Right forelimb (tissue), 1 donor: ENCODE data around the gene CLEC12A.
"Not testable (repeated sequence)": the region's sequence is repeated elsewhere in the genome, so short reads cannot be mapped to it uniquely, and the experiment has no call there.

Source experiments
- DNase-seq: peaks from one replicate; pipeline ENCODE4 v3.0.0-alpha.2; 2018

The CLEC12A gene

GRCh38 chr12:9973949-9974348 lies 2.7 kb downstream of the CLEC12A start:
- DNase-seq = no peak

- DNase-seq = not testable (repeated sequence)
Measured at GRCh38 chr12:9974731-9975130, 3.5 kb downstream of the CLEC12A start.

DNA sequence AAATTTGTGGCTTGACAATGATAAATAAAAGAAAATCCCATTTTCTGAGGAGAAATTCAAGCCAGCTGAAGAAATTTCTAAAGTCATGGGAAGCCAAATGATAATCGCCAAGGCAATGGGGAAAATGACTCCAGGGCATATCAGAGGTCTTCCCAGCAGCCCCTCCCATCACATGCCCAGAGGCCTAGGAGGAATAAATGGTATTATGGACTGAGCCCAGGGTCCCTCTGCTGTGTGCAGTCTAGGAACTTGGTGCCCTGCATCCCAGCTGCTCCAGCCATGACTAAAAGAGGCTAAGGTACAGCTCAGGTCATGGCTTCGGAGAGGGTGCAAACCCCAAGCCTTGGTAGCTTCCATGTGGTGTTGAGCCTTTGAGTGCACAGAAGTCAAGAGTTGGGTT lies 4.4 kb downstream of the CLEC12A start:
- no peak for DNase-seq

DNA sequence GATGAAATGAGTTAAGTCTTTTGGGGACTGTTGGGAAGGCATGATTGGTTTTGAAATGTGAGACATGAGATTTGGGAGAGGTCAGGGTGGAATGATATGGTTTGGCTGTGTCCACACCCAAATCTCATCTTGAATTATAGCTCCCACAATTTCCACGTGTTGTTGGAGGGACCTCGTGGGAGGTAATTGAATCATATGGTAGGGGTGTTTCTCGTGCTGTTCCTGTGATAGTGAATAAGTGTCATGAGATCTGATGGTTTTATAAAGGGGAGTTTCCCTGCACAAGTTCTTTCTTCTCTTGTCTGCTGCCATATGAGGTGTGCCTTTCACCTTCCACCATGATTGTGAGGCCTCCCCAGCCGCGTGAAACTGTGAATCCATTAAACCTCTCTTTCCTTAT lies 5.4 kb downstream of the CLEC12A start:
- DNase-seq = not testable (repeated sequence)

GRCh38 chr12:9977916-9978315 lies 6.7 kb downstream of the CLEC12A start:
- no peak for DNase-seq

DNA sequence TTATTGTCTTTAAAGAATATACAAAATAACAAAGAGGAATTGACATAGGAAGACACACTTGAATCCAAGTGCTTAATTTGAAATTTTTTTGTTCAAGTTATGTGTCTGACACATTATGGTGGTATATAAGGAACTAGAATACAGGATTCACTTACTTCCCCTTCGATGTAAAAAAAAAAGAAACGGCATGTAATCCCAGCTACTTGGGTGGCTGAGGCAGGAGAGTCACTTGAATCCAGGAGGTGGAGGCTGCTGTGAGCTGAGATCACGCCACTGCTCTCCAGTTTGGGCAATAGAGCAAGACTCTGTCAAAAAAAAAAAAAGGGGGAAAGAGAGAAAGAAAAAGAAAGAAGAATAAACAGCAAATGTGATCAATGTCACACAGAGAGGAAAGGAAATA lies 8.9 kb downstream of the CLEC12A start:
- DNase-seq = no peak

- no peak for DNase-seq
Measured at GRCh38 chr12:9991876-9992275, 20.7 kb downstream of the CLEC12A start.

DNA sequence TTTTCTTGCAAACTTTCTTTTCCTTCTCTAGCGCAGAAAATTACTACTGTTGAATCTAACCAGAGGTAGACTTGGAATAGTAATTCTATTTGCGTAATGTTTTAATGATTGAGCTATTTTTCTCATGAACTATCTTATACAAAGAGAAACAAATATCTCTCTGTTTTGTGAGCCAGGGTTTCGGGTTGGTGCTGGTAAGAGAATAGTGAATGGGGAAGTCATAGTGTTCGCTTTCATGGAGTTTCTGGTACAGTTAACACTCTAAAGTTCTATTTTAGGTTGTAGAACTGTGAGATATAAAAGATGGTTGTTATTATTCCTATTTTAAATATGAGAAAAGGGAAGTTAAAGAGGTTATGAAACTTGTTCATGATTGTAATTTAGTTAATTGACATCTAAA lies 21.1 kb downstream of the CLEC12A start:
- no peak for DNase-seq

DNA sequence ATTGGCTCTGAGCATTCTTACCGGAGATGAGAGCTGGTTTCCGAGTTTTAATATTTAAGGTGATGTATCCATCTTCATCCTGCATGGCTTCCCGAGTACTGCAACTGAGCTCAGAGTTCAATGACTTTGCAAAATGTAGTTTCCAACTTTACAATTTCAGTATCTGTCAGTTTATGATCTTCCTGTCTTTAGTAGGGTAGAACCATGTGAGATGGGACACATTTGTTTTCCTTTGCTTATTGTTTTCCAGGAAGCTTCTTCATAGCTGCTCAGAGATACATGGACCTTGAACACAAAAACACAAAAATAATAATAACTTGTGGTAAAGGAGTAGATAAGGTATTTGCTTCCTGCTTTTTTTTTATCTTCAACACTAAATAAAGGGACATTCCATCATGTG lies 27.8 kb downstream of the CLEC12A start, which contains the start of gene CLEC1B:
CLEC1B (minus strand) TSS at position 106 of the 400 bp plus-strand sequence; CDS start at position 85, 21 bp downstream.
- DNase-seq = no peak

DNA sequence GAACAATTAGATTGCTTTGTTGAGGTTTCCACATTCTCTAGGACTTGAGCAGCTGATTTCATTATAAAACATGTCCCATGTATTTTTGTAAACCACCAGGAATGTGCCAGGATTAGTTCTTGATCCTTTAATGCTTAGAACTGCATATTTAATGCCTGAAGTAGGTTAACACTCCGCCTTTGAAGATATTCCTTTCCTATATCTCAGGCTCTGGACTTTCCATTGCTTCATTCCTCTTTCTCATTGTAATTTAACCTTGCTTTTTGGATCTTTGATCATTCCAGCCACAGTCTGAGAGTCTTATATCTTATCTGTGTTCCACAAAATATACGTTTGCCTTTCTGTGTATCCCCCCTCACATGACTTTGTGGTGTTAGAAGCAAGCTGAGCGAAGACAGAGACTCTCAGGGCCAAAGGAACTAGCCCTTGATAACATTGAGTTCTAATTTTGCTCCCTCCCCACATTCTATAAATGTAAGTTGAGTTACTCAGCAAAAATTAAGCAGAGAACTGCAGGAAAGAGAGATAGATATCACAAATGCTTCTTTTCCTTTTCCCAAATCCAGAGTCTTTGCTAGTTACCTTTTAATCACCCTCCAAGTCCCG lies 30.1 kb downstream of the CLEC12A start:
- no peak for DNase-seq

- DNase-seq = no peak
Measured at GRCh38 chr12:10012630-10013330, 41.6 kb downstream of the CLEC12A start.

- no peak for DNase-seq
Measured at GRCh38 chr12:10015450-10015849, 44.2 kb downstream of the CLEC12A start.

DNA sequence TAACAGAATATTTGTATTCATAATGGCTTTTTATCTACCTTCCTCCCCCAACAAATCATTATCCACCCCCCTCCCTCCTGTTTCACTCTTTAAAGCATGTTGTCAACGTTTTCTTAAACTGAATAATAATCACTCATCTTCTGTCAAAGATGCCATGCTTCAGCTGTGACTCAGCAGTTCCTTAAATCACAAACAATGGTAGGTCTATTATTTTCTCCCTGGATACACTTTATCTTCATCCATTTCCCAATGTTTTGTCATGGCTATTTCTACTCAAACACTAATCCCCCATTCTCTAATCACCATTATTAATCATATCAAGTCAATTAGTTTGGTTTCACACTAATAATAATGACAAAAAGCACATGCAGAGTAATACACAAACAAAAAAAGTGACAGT lies 45.7 kb downstream of the CLEC12A start:
- no peak for DNase-seq

GRCh38 chr12:10018386-10018785 lies 47.2 kb downstream of the CLEC12A start:
- no peak for DNase-seq

DNA sequence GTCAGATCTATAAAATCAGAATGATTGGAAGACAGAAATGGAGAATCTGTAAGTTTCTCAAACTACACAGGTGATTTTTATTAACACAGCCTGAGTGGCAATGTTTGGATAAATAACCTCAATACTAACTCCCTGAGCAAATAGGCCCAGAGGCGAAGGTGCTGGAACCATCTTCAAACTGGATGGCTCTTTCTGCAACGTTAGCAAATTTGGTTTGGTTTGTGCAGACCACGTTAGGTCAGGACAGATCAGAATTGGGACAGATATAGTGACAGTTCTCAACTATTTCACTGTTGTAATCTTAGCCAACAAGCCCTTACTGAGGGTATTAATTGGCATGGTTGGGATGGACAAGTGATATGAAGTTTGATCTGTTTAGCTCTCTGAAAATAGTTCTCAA lies 50.1 kb downstream of the CLEC12A start:
- DNase-seq = no peak

- DNase-seq = no peak
Measured at GRCh38 chr12:10025236-10025635, 54.0 kb downstream of the CLEC12A start.

- not testable (repeated sequence) for DNase-seq
Measured at GRCh38 chr12:10026666-10027065, 55.5 kb downstream of the CLEC12A start.

DNA sequence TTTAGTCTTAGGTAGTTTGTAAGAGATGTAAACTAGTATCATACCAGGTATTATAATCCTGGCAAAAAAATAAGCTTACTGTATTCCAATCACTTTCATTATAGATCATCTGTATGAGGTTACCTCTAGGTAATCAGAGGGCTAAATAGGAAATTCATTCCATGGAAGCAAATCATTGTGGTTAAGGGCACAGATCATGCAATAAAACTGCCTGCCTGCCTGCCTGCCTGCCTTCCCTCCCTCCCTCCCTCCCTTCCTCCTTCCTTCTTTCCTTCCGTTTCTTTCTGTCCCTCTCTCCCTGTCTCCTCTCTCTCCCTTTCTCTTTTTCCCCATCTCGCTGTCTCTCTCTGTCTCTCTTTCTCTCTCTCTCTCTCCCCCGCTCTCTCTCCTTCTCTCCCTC lies 56.1 kb downstream of the CLEC12A start:
- DNase-seq = no peak

DNA sequence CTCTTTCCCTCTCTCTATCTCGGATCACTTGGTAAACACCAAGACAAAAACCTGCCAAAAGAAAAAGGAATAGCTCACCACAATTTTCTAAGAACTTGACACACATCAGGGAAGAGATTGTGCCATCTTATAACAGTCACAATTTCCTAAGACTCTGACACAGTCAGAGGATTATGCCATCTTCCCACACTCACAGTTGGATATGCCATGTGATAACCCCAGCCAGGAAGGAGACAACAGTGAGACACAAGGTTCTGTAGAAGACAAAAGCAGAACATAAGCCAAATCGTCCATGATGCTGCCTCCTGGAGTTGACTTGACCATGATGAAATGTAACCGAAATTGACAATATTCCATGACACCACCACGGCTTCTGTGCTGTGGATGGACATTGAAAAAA lies 56.5 kb downstream of the CLEC12A start:
- DNase-seq = no peak

DNA sequence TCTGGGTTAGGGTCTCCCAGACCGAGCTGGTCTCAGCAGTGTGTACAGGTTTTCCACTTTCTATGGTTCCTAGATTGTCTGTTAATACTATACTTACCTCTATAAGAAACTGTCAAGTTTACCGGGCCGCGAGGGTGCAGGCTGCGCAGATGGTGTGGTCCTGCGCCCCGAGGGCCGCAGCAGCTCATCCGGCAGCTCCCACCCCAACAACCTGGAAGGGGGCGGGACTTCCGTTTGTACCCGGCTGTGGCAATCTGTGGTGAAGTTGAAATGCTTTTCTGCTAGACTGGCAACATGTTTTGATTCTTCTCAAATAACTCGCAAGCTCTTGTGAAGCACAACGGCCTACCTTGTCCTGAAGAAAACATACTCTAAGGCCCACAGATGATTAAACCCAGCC lies 59.2 kb downstream of the CLEC12A start, which contains the start of gene CLEC9A:
CLEC9A (plus strand) TSS at position 237 of the 400 bp plus-strand sequence. CDS start 22,006 bp downstream, outside the sequence.
- no peak for DNase-seq

DNA sequence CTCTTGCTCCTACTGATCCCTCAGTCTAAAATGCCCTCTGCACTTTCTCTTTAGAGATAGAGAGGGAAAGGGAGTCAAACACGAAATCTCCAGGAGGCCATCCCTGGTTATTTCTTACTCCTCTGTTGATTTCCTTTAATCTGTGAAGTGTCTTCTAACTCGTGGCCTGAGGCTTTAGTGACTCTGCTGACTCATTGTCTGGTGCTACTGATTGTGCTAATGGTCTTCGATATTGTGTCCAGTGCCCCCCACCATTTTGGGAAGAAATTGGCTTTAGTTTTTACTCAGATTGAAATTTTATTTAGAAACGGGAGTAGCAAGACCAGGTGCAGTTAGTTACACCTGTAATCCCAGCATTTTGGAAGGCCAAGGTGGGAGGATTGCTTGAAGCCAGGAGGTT lies 60.1 kb downstream of the CLEC12A start:
- no peak for DNase-seq

- DNase-seq = no peak
Measured at GRCh38 chr12:10031771-10032175, 60.6 kb downstream of the CLEC12A start.

DNA sequence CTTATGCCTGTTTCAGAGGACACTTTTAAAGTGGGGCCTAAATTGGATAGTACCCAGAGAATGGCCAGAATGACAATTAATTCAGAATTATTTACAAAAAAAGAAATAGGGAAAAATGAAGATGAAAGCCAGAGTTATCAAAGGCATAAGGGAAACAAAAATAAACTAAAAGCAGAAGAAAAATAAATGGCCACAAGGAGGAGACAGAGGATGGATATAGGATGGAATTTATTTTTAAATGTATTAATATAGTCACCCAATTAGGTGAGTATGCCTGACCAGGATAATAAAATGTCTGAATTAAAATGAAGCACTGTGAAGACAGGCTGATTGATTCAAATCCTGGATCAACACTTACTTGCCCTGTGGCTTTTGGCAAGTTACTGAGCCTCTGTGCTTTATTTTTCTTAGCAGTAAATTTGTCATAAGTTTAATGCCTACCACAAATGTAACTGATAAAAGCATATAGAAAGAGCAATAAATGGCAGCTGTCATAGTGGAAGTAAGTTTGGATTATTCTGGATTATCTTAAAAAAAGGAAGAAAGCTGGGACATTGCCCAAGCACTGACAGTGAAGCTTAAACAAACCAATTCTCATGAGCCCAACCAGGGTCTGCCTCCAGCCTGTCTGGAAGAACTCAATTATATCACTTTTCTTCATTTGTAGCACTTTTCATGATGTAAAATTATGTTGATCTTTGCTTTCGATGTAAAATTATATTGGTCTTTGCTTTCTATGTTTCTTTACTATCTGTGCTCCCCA lies 62.8 kb downstream of the CLEC12A start:
- DNase-seq = no peak
